Activated T-cell treated with anti-CD3 and anti-CD28 coated beads for 1 hour (primary cell): ENCODE data around the gene MAGEF1.

Source experiments
- DNase-seq: peaks from one replicate; pipeline ENCODE4 v3.0.0-alpha.2; 2020; ENCODE audit warnings: low read depth

Gene MAGEF1, protein sequence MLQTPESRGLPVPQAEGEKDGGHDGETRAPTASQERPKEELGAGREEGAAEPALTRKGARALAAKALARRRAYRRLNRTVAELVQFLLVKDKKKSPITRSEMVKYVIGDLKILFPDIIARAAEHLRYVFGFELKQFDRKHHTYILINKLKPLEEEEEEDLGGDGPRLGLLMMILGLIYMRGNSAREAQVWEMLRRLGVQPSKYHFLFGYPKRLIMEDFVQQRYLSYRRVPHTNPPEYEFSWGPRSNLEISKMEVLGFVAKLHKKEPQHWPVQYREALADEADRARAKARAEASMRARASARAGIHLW

GRCh38 chr3:184711493-184712247, at the start of gene MAGEF1:
TSS of gene MAGEF1 (minus strand) at chr3:184712064. CDS start at chr3:184711821, 243 bp downstream.
- DNase-seq: peak; percentile 48

DNA sequence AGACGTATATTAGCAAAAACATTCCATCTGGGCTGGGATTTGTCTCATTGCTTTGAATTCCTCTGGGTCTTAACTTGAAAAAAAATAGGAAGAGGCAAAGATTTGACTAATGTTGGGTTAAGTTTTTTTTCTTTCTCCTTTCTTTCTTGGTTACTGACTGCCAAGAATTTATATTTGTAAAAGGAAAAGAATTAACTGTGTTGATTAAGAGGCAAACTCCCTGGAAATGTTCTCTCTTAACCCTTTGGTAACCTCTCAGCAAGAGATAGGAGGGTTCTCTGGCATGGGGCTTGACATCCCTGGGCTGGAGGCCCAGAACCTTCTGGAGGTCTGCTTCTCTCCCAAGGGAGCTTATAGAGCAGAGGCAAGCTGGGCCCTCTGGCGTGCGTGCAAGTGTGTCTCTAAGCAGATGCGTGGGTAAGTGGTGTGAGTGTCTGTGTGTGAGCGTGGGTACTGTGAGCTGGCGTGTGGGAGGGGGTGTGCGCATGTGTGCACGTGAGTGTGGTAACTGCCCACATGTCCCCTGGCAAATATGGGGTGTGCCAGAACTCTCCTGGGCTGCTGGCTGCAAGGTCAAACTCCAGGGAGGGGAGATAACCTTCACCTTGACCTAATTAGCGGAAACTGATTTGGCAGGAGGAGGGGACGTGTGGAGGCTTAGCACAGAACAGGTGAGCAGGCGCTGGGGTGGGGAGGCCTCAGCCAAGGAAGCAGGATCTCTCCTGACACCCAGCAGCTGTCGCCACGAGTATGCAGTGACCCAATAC, 49.4 kb upstream of the MAGEF1 start:
- no peak for DNase-seq

GRCh38 chr3:184760337-184761074, 48.6 kb upstream of the MAGEF1 start:
- DNase-seq: no peak

DNA sequence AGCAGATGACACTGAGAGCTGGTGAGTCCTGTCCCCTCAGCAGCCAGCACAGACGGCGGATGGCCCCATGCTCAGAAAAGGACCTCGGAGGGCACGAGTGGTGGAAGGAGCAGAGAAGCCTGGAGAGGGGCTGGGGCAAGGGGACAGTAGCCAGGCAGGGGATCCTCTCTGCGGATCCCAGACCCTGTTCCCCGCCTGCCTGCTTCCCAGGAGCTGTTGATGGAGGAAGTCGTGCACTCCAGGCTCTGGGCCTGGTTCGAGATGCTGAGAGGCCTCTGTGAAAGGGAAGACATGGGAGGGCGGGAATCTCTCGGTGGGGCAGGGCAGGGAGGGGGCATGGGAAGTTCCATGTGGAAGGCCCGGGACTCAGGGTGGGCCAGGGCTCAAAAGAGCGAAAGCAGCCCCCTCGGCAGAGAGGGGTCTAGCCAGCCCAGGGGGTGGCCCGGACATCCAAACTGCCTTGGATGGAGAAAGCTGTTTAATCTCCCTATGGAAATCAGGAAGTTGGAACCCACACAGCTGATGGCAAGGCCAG, 47.9 kb upstream of the MAGEF1 start:
- DNase-seq: no peak

- DNase-seq: no peak
These were observed 46.2 kb upstream of the MAGEF1 start for GRCh38 chr3:184758056-184758455.

DNA sequence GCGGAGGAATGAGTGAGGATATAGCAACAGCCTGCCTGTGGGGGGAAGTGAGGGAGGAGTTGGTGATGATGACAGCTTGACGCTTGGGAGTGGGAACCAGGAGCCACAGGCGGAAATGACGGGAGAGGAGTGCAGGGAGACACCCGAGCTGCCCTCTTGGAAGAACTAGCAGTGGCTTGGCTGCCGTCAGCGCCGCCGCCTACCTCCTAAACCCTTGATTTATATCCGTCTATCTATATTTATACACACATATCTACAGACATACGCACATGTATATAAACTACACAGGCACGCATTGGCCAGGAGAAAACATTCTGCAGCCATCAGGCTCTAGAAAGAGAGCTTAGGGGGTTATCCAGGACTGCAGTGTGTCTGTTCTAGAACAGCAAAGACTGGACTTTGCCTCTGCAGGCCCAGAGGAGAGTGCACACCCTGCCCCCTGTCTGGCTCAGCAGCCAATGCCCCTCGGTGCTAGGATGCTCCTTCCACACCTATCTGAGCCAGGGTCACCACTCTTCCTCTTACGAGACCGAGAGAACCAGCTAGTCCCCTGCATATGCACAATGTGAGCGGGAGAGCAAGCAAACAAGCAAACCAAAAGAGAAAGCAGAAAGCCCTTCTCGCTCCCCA, 45.3 kb upstream of the MAGEF1 start:
- DNase-seq: no peak

GRCh38 chr3:184756151-184757021, 44.5 kb upstream of the MAGEF1 start:
- no peak for DNase-seq

GRCh38 chr3:184755315-184755731, 43.5 kb upstream of the MAGEF1 start:
- no peak for DNase-seq

DNA sequence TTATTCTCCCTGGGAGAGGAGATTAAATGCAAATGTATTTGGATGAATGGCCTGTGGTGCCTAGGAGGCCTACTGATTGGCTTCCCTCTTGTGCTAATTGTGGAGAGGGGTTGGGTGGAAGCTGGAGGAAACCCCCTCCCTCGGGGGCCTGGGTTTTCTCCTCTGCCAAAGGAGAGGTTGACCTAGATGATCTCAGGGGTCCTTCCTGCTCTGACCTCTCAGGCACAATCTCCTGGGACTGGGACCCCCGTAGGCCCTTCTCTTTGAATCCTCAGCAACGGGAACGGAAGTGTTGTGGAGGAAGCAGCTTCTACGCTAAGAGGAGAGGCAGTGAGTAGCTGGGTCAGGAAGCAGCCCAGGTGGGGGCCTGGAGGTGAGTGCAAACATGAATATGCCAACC, 40.5 kb upstream of the MAGEF1 start:
- DNase-seq: no peak

DNA sequence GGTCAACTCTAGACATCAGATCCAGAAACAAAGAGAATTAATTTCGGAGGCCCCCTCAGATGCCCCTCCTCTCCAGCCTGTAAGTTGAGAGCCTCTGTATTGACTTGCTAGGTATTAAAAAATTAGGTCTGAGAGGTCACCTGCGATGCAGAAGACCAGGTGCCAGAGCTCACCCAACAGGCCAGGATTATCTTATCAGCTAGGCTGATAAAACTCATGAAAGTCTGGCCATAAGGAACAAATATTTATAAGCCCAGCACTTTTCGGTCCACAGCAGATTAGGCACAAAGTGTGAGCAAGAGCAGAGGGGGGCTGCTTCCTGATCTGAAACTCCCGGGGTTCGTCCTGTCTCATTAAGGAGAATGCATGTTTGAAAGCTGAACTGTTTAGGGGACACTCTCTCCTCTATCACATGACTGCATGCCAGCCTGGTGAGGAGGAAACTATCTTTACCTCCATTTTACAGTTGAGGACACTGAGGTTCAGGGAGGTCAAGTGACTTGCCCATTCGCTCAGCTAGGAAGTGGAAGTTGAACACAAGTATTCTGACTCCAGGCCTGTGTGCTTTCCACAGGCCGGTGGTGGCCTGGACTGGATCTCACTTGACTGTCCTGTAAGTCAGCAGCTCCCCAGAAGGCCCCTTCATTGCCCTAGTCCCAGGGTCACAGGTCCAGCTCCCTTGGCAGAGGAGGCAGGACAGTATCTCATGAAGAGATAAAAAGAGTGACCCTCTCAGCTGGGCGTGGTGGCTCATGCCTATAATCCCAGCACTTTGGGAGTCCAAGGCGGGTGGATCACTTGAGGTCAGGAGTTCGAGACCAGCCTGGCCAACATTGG, 39.6 kb upstream of the MAGEF1 start:
- DNase-seq: no peak

- no peak for DNase-seq
These were observed 38.7 kb upstream of the MAGEF1 start for GRCh38 chr3:184750349-184751083.

DNA sequence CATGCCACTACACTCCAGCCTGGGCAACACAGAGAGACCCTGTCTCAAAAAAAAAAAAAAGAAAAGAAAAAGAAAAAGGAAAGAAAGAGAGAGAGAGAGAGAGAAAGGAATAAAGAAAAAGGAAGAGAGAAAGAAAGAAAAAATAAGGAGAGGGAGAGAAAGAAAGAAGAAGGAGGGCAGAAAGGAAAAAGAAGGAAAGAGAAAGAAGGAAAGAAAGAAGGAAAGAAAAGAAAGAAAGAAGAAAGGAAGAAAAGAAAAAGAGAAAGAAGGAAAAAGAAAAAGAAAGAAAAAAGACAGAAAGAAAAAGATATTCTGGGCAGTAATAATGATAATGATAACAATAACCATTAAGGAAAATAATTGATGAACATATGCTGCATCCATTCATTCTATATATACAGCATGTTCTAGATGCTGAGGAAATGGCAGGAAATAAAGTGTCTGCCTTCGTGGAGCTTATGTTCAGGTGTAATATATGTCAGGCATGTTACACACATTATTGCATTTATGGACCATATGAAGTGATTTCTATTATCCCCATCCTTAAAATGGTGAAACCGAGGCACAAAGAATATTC, 37.4 kb upstream of the MAGEF1 start:
- DNase-seq: no peak

DNA sequence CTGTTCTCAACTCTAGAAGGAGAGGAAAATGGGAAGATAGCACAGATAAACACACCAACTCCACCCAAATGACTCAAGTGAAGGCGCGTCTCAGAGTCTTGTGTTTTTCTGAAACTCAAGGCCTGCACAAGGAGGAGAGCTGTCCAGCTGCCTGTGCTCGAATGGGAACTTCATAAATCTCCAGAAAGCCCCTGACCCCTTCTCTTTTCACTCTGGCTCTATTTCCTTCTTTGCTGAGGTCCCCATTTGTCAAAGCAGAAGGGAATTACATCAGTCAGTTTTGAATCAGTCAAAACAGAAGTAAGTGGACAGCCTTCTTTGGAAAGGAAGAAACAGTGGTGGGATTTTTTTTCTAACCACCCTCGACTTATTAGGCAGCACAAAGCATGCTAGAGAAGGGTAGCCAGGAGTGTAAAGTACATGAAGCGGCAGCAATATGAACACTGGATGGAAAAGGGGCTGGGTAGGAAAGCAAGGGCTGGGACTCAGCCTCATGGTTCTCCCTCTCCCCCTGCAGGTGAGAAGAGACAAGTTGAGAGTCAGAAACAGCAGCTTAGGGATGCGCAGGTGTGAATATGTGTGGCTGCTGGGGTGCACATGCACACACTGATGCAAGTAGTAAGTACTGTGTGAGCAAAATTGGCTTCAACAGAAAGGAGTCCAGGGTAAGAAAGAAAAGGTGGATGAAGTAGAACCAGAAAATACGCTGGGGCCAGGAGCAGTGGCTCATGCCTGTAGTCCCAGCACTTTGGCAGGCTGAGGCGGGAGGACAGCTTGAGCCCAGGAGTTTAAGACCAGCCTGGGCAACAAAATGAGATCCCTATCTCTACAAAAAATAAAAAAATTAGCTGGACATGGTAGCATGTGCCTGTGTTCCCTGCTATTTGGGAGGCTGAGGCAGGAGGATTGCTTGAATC, 36.6 kb upstream of the MAGEF1 start:
- DNase-seq: no peak

GRCh38 chr3:184746131-184747120, 34.6 kb upstream of the MAGEF1 start:
- no peak for DNase-seq

GRCh38 chr3:184745526-184745925, 33.7 kb upstream of the MAGEF1 start:
- no peak for DNase-seq

DNA sequence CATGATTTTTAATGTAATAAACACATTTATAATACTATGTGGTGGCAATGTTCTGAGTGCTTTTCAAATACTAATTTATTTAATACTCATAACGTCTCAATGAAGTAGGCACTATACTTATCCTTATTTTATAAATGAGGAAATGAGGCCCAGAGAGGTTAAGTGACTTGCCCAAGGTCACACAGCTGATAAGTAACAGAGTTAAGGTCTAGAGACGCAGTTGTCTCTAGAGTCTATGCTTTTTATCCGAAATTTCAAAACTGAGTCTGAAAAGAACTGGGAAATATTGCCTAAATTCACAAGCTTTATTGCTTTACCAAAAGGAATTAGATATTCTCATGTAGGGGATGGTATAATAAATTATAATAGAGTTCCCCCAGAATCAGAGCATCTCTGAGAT, 31.4 kb upstream of the MAGEF1 start:
- no peak for DNase-seq
